ENCODE results near the gene PIK3C2G.

DNA sequence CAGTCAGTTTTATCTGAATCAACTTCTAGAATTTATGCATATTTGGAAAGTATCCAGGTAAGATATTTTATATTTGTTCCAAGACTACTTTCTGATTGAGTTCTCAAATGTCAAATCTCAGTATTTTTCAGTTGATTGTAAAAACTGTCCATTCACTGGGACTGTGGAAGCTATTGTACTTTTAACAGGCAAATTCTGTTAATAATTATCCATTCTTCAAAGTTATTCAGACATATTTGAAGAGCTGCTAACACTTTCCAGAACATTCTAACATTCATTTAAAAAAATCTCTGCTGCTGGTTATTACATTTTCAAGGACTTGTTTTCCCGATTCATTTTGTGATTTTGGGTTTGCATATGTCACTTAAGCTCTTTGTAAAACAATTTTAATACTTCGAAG, 59.7 kb downstream of the PIK3C2G start:
- TF ChIP-seq, protein P1, sequence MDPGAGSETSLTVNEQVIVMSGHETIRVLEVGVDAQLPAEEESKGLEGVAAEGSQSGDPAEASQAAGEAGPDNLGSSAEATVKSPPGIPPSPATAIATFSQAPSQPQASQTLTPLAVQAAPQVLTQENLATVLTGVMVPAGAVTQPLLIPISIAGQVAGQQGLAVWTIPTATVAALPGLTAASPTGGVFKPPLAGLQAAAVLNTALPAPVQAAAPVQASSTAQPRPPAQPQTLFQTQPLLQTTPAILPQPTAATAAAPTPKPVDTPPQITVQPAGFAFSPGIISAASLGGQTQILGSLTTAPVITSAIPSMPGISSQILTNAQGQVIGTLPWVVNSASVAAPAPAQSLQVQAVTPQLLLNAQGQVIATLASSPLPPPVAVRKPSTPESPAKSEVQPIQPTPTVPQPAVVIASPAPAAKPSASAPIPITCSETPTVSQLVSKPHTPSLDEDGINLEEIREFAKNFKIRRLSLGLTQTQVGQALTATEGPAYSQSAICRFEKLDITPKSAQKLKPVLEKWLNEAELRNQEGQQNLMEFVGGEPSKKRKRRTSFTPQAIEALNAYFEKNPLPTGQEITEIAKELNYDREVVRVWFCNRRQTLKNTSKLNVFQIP (CRISPR knock-in tag; IDR thresholded peaks at IDR 0.05; ENCODE audit: borderline replicate concordance, low read depth): no peak
- TF ChIP-seq ZNF8 (CRISPR knock-in tag; IDR thresholded peaks at IDR 0.05) (no peak), RARB (CRISPR knock-in tag; IDR thresholded peaks at IDR 0.05) (no peak), PPARA (CRISPR knock-in tag; IDR thresholded peaks at IDR 0.05; ENCODE audit: borderline replicate concordance) (no peak), BACH2 (CRISPR knock-in tag; IDR thresholded peaks at IDR 0.05; ENCODE audit: borderline replicate concordance) (no peak), ZFP3 (CRISPR knock-in tag; IDR thresholded peaks at IDR 0.05) (no peak), ZNF565 (CRISPR knock-in tag; conservative IDR thresholded peaks at IDR 0.05; ENCODE audit: low read depth) (no peak), SNAI2 (CRISPR knock-in tag; IDR thresholded peaks at IDR 0.05) (no peak), ZC3H10 (CRISPR knock-in tag; IDR thresholded peaks at IDR 0.05) (no peak), ESRRG (CRISPR knock-in tag; IDR thresholded peaks at IDR 0.05) (no peak), ARNTL (CRISPR knock-in tag; IDR thresholded peaks at IDR 0.05; ENCODE audit: borderline replicate concordance, low read depth) (no peak)
- TF ChIP-seq, protein P2, sequence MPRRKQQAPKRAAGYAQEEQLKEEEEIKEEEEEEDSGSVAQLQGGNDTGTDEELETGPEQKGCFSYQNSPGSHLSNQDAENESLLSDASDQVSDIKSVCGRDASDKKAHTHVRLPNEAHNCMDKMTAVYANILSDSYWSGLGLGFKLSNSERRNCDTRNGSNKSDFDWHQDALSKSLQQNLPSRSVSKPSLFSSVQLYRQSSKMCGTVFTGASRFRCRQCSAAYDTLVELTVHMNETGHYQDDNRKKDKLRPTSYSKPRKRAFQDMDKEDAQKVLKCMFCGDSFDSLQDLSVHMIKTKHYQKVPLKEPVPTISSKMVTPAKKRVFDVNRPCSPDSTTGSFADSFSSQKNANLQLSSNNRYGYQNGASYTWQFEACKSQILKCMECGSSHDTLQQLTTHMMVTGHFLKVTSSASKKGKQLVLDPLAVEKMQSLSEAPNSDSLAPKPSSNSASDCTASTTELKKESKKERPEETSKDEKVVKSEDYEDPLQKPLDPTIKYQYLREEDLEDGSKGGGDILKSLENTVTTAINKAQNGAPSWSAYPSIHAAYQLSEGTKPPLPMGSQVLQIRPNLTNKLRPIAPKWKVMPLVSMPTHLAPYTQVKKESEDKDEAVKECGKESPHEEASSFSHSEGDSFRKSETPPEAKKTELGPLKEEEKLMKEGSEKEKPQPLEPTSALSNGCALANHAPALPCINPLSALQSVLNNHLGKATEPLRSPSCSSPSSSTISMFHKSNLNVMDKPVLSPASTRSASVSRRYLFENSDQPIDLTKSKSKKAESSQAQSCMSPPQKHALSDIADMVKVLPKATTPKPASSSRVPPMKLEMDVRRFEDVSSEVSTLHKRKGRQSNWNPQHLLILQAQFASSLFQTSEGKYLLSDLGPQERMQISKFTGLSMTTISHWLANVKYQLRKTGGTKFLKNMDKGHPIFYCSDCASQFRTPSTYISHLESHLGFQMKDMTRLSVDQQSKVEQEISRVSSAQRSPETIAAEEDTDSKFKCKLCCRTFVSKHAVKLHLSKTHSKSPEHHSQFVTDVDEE (CRISPR knock-in tag; IDR thresholded peaks at IDR 0.05): no peak
- TF ChIP-seq, protein P3, sequence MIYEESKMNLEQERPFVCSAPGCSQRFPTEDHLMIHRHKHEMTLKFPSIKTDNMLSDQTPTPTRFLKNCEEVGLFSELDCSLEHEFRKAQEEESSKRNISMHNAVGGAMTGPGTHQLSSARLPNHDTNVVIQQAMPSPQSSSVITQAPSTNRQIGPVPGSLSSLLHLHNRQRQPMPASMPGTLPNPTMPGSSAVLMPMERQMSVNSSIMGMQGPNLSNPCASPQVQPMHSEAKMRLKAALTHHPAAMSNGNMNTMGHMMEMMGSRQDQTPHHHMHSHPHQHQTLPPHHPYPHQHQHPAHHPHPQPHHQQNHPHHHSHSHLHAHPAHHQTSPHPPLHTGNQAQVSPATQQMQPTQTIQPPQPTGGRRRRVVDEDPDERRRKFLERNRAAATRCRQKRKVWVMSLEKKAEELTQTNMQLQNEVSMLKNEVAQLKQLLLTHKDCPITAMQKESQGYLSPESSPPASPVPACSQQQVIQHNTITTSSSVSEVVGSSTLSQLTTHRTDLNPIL (CRISPR knock-in tag; IDR thresholded peaks at IDR 0.05; ENCODE audit: low read depth): no peak
- TF ChIP-seq, protein P4, sequence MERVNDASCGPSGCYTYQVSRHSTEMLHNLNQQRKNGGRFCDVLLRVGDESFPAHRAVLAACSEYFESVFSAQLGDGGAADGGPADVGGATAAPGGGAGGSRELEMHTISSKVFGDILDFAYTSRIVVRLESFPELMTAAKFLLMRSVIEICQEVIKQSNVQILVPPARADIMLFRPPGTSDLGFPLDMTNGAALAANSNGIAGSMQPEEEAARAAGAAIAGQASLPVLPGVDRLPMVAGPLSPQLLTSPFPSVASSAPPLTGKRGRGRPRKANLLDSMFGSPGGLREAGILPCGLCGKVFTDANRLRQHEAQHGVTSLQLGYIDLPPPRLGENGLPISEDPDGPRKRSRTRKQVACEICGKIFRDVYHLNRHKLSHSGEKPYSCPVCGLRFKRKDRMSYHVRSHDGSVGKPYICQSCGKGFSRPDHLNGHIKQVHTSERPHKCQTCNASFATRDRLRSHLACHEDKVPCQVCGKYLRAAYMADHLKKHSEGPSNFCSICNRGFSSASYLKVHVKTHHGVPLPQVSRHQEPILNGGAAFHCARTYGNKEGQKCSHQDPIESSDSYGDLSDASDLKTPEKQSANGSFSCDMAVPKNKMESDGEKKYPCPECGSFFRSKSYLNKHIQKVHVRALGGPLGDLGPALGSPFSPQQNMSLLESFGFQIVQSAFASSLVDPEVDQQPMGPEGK (CRISPR knock-in tag; IDR thresholded peaks at IDR 0.05; ENCODE audit: borderline replicate concordance): no peak

Data from SK-N-SH treated with all-trans-retinoic acid at 6 μM for 48 hours (cell line).